ENCODE measurements around the gene AIMP1. TPM values are rescaled to one million over a fixed set of nuclear protein-coding genes. Genes with fewer than 3 reads are reported as not detected.

Gene AIMP1
- total and polyA plus RNA-seq, 9 donors, result 19.7 to 46.5 (median 39.4) TPM

DNA sequence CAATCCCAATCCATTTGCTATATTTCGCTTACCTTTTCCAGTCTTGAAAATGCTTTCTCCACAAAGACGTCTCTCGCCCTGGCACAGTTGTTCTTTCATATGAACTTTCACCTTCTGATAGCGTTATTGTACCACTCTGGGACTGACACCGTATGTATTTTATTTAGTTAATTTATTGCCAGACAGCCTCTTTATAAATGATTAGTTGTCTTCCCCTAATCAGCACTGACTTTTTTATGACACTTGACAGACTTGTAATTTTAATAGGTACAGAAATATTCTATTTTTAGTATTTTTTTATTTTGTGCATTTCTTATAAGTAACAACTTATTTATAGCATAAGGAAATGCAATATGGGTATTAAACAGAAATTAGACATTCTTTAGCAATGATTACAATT, 52.3 kb downstream of the AIMP1 start, which contains the start of gene GIMD1:
Gene GIMD1 (minus strand): TSS at position 101 of the 400 bp plus-strand sequence. CDS start 1,343 bp downstream, outside the sequence.
- WGBS, 3 donors, result 70 to 79% (median 73%) methylated on average over 5 of the region's 5 CpGs
- intact Hi-C loops (cut with DNase I), result no loop called here
- TF ChIP-seq POLR2A (IDR thresholded peaks at IDR 0.05) (no peak), EP300 (IDR thresholded peaks at IDR 0.05) (no peak)
- TF ChIP-seq, protein P1, sequence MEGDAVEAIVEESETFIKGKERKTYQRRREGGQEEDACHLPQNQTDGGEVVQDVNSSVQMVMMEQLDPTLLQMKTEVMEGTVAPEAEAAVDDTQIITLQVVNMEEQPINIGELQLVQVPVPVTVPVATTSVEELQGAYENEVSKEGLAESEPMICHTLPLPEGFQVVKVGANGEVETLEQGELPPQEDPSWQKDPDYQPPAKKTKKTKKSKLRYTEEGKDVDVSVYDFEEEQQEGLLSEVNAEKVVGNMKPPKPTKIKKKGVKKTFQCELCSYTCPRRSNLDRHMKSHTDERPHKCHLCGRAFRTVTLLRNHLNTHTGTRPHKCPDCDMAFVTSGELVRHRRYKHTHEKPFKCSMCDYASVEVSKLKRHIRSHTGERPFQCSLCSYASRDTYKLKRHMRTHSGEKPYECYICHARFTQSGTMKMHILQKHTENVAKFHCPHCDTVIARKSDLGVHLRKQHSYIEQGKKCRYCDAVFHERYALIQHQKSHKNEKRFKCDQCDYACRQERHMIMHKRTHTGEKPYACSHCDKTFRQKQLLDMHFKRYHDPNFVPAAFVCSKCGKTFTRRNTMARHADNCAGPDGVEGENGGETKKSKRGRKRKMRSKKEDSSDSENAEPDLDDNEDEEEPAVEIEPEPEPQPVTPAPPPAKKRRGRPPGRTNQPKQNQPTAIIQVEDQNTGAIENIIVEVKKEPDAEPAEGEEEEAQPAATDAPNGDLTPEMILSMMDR (IDR thresholded peaks at IDR 0.05), result no peak

DNA sequence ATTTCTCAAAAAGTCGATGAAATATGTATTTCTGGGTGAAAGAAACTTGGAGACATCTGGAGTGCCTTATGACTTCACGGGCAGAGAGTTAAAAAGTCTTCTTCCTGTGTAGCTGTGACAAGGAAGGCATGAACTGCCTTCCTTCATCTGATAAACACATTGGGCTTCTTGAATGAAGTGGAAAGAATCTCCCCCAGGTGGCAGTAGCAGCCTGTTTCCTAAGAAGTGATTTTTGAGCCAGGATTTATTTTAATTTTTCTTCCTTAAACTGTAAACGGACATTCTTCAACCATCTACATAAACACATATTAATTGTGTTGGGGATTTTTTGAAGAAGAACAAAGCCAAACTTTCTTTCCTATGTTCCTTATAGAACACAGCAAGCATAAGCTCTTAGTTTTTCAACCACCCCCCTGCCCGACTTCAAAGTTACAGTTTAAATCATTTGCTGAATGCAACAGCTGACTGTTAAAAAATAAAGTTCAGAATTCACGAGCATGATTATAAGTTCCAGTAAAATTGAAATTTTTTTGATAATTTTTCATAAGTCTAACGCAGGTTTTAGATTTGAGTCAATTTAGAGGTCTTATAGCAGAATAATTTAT, 53.2 kb downstream of the AIMP1 start:
- TF ChIP-seq POLR2A (IDR thresholded peaks at IDR 0.05), result no peak
- TF ChIP-seq EP300 (IDR thresholded peaks at IDR 0.05), result no peak
- TF ChIP-seq, protein P1 (IDR thresholded peaks at IDR 0.05), result peak in 2 of 3 donors; percentile 15 to 43
- H3K4me3 ChIP-seq, result no peak overlapping the region
- intact Hi-C loops (cut with DNase I), result no loop called here
- no peaks in the 10 kb centered on the region for H3K9me3 ChIP-seq
- H3K4me1 ChIP-seq (ENCODE audit: insufficient read depth), result no peaks in the 10 kb centered on the region
- H3K27ac ChIP-seq, result no peak overlapping the region
- peak in 1 of 5 donors; percentile 33 for DNase-seq
- no peaks in the 10 kb centered on the region for H3K36me3 ChIP-seq
- no peaks in the 10 kb centered on the region for H3K27me3 ChIP-seq
- 9 to 13% (median 9%) methylated on average over 6 of the region's 6 CpGs for WGBS, 3 donors

More for the DNA sequence above, 52.3 kb downstream of the AIMP1 start, which contains the start of gene GIMD1:
- H3K36me3 ChIP-seq, result no peaks in the 10 kb centered on the region
- H3K27me3 ChIP-seq, result no peaks in the 10 kb centered on the region
- H3K9me3 ChIP-seq, result no peaks in the 10 kb centered on the region
- no peak within 1 kb of the TSS for H3K4me3 ChIP-seq
- H3K27ac ChIP-seq, result no peak within 1 kb of the TSS
- H3K4me1 ChIP-seq (ENCODE audit: insufficient read depth), result no peaks in the 10 kb centered on the region
- DNase-seq, result no peak

DNA sequence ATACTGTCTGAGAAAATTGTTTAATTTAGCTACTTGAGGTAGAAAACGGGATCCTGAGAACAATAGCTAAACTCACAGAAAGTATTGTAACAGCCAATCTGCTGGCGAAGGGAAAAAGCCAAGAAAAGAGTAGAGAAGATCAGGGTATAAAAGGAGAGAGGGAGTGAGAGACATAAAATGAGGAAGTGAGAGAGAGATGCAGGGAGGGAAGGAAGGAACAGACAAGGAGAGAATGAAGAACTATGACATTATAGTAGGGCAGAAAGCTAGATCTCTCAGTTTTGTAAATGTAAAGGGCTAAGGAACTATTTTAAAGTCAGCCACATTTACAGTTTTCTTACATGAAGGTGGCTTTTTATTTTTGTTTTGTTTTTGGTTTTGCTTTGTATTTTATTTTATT, 53.9 kb downstream of the AIMP1 start:
- H3K4me1 ChIP-seq (ENCODE audit: insufficient read depth), result no peaks in the 10 kb centered on the region
- intact Hi-C loops (cut with DNase I), result no loop called here
- H3K27ac ChIP-seq, result no peak overlapping the region
- no peak overlapping the region for H3K4me3 ChIP-seq
- WGBS, 3 donors, result 55 to 74% (median 63%) methylated on average over 2 of the region's 2 CpGs
- no peak for TF ChIP-seq EP300 (IDR thresholded peaks at IDR 0.05)
- no peak for TF ChIP-seq POLR2A (IDR thresholded peaks at IDR 0.05)
- TF ChIP-seq, protein P1 (IDR thresholded peaks at IDR 0.05), result no peak
- H3K36me3 ChIP-seq, result no peaks in the 10 kb centered on the region
- no peaks in the 10 kb centered on the region for H3K27me3 ChIP-seq
- H3K9me3 ChIP-seq, result no peaks in the 10 kb centered on the region
- DNase-seq, result no peak

- Histone ChIP-seq H3K4me3 (no peak overlapping the region), H3K36me3 (no peaks in the 10 kb centered on the region), H3K27me3 (no peaks in the 10 kb centered on the region), H3K4me1 (ENCODE audit: insufficient read depth) (no peaks in the 10 kb centered on the region), H3K9me3 (no peaks in the 10 kb centered on the region), H3K27ac (no peak overlapping the region)
- no peak for DNase-seq
- TF ChIP-seq, protein P1 (IDR thresholded peaks at IDR 0.05), result no peak
- no peak for TF ChIP-seq POLR2A (IDR thresholded peaks at IDR 0.05)
- no peak for TF ChIP-seq EP300 (IDR thresholded peaks at IDR 0.05)
- intact Hi-C loops (cut with DNase I), result no loop called here
These were observed 54.8 kb downstream of the AIMP1 start for GRCh38 chr4:106371161-106371560.

All from ovary (tissue), 9 donors.